Ovary (tissue), 3 donors: Measurements from ENCODE around the gene MYT1.

Experiments
- EP300 ChIP-seq: sonication (generic); formaldehyde crosslinking; IDR thresholded peaks from one replicate; pipeline ENCODE4 v1.6.1; 2017; ENCODE audit warnings: antibody characterized with exemption
- POLR2A ChIP-seq: fragments of 450-650 bp; IDR thresholded peaks from one replicate; pipeline ENCODE4 v1.6.1; 2017; ENCODE audit warnings: antibody characterized with exemption, mild to moderate bottlenecking, moderate library complexity
- TF ChIP-seq, protein P1 (sequence below), 3 donors: fragments of 450-650 bp in 2 of 3; fragments of 200-600 bp in 1 of 3; IDR thresholded peaks; one replicate each; pipeline versions ENCODE4 v1.5.1 to v1.8.0; 2016 to 2022; ENCODE audit warnings: antibody characterized with exemption in 3 of 3, mild to moderate bottlenecking in 1 of 3
- donor health status: DM: no; HTN: no; CAD: no.

DNA sequence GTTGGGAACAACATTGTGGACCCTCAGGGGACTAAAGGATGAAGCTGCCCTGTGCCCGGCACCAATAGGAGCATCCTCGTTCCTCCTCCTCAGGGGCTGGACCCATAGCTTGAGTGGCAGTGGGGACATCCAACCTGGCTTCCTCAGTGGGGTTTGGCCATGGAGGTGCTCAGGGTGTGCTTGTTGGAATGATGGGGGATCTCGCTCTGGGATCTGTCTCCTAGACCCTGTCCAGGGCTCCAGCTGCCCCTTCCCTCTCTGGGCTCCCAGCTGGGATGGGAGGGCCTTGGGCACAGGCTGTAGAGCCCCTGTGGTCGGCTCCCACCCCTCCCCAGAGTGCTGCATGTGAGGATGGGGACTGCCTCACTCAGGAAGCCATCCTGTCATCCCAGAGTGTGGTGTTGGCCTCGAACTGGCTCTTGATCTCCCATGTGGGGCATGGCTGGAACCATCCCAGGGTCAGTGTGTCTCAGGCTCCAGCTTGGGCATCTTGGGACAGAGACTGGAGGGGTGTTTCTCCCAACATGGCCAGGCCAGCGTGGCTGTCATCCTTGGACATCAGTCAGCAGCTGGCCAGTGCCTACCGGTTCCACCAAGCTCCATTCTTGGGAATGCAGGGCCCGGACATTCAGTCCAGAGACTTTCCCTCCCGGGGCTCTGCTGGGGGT is 9.5 kb upstream of the MYT1 start:
- TF ChIP-seq, protein P1, sequence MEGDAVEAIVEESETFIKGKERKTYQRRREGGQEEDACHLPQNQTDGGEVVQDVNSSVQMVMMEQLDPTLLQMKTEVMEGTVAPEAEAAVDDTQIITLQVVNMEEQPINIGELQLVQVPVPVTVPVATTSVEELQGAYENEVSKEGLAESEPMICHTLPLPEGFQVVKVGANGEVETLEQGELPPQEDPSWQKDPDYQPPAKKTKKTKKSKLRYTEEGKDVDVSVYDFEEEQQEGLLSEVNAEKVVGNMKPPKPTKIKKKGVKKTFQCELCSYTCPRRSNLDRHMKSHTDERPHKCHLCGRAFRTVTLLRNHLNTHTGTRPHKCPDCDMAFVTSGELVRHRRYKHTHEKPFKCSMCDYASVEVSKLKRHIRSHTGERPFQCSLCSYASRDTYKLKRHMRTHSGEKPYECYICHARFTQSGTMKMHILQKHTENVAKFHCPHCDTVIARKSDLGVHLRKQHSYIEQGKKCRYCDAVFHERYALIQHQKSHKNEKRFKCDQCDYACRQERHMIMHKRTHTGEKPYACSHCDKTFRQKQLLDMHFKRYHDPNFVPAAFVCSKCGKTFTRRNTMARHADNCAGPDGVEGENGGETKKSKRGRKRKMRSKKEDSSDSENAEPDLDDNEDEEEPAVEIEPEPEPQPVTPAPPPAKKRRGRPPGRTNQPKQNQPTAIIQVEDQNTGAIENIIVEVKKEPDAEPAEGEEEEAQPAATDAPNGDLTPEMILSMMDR (IDR thresholded peaks at IDR 0.05), result no peak
- TF ChIP-seq POLR2A (no peak), EP300 (no peak)
